ENCODE measurements around the gene CNTNAP2.
"Not testable (repeated sequence)": the region's sequence is repeated elsewhere in the genome, so short reads cannot be mapped to it uniquely, and the experiment has no call there.

DNA sequence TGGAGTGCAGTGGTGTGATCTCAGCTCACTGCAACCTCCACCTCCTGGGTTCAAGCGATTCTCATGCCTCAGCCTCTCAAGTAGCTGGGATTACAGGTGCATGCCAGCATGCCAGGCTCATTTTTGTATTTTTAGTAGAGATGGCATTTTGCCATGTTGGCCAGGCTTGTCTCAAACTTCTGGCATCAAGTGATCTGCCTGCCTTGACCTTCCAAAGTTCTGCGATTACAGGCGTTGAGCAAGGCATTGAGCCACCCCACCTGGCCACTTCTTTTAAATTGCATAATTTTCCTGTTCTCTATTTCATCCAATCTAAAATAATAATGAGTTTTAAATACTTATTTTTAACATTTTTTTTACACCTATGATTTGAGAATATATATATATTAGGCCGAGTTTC is 1961.5 kb downstream of the CNTNAP2 start:
- not testable (repeated sequence) for TF ChIP-seq POLR2AphosphoS5 (IDR thresholded peaks at IDR 0.05; ENCODE audit: borderline replicate concordance, low read depth, low read length); EZH2 (IDR thresholded peaks at IDR 0.05); FOXP2 (optimal IDR thresholded peaks at IDR 0.05; ENCODE audit: control extremely low read depth, extremely low read length, insufficient read depth)
